NCI-H2227 (cell line): ENCODE data around the gene PCK1.
A peak's percentile ranks its signal among the peaks of the same experiment; 100 is the strongest.

Source experiments
- DNase-seq: peaks from one replicate; lab custom pipeline; 2025; ENCODE audit not compliant: unreplicated experiment; lab: John Stamatoyannopoulos, UW

Gene PCK1

DNA sequence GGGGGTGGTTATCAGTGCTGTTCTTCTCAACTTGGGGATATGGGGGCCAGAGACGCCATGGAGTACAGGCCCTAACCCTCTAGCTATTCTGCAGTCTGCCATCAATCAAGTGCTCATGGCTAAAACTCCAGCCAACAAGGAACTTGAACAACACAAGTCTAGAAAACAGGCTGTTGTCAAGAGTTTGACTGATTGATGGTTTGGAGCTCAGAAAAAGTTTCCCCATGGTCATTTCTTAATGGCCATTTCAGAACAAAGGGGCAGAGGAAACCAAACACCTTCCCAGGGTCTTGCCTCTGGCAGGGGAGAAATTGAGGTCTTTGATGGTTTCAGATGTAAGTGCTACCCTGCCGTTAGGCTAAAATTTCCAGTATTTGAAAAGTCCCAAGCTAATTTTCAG is 15.1 kb downstream of the PCK1 start:
- no peak for DNase-seq

DNA sequence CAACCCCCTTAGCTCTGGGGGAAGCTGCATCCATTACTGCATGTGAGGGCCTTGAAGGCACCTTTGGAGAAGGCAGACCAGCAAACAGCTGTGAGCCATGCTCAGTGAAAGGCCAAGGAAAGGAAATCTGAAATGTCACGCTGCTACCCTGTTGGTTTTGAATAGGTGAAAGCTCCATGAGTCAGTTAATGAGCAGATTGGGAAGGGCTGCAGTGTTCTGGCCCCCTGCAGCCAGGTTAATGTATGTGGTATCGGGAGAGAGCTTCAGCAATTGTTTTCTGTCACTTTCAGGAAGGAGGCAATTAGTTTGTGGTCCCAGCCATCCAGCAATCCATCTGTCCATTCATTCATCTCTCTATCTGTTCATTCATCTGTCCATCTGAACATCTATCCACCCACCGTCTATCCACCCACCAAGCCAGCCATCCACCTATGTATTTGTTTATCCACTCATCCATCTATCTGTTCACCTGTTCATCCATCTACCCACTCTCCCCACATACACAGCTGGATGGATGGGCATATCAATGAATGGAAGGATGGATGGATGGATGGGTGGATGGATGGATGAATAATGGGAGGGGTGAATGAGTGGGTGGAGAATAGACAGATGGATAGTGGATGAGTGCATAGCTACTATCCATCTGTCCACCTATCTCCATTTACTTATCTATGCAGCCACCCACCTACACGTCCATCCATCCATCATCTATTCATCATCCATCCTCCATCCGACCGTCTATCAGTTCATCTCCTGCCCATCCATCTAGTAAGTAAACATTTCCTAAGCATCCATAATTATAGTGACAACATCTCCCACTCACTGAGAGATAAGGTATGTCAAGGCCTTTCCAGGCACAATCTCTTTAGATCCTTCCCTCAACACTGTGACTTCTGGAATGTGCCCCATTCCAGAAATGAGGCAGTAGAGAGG is 16.0 kb downstream of the PCK1 start:
- no peak for DNase-seq

DNA sequence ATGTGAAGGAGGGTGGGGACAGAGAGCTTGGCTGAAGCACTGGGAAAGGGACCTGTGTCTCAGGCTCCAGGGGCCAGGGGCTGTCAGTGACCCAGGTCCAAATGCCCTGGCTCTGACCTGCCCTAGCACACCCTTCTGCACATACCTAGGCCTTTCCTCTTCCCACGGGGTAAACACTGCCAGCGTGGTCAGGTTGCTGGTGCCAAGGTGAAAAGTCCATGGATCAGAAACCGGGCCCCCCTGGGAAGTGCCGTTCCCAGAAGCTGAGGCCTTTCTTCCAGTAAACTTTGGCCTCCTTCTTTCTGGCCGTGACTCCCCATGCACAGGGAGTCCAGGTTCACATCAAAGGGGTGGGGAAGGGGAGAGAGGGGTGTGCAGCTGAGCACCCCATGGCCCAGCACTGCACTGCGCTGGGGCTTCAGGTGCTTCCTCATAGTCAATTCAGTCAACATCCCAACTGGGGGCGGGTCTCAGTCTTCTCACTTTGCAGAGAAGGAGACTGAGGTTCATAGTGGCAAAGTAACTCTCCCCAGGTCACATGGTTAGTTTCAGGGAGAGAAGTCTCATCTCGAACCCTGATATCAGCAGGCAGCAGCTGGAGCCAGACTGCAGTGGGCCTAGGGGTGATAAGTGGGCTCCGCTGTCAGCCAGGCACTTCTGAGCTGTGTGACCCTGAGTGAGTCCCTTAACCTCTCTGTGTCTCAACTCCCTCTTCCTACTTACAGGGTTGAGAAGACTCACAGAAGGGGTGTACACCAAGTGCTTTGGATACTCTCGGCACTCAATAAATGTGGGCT is 17.0 kb downstream of the PCK1 start:
- DNase-seq: no peak

DNA sequence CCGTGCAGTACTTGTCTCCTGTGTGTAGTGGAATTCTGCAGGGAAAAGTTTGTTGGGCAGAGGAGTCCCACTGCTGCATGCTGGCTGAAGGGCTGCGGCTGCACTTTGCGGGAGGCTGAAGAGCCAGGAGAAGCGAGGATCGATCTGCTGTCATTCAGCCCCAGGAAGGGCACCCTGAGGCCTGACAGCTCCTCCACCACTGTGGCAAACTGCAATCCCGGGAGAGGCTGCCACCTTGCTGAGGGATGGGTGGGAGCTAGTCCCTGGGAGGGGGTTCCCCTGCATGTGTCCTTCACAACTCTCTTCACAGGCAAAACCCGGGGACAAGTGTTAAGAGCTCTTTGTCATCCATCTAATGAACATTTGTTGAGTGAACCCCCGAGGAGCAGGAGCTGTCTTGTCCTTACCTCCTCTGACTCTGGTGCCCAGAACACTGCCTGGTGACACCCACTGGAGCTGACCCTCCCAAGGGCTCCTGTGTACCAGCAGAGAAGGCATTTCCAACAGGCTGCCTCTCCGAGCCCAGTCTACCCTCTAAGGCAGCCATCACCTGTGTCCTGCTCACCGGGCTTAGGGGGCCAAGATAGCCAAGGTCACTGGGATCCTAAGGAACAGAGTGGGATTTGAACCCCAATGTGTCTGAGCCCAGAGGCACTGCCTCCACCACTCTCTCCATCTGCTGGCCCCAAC is 17.7 kb downstream of the PCK1 start:
- DNase-seq: no peak

DNA sequence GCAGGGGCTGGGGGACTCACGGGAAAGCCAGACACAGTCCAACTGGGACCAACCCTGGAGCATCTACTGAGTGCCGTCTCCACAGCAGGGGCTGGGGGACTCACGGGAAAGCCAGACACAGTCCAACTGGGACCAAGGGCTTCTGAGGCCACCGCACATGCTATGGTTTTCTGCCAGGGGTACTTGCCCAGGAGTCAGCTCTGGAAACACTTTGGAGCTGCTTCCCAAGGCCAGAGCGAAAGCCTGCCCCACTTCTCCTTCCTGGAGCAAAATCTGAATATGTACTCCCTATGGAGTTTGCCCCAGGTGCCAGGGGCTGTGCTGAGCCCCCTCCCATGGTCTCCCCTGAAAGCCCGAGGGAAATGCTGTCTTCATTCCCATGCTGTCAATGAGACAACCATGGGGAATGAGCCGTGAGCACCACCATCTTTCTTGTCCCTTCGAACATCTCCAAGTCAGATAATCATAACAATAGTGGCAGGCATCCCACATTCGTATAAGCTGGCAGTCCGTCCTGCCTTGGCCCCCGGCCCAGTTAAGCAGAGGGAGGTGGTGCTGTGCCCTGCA is 18.5 kb downstream of the PCK1 start:
- no peak for DNase-seq

DNA sequence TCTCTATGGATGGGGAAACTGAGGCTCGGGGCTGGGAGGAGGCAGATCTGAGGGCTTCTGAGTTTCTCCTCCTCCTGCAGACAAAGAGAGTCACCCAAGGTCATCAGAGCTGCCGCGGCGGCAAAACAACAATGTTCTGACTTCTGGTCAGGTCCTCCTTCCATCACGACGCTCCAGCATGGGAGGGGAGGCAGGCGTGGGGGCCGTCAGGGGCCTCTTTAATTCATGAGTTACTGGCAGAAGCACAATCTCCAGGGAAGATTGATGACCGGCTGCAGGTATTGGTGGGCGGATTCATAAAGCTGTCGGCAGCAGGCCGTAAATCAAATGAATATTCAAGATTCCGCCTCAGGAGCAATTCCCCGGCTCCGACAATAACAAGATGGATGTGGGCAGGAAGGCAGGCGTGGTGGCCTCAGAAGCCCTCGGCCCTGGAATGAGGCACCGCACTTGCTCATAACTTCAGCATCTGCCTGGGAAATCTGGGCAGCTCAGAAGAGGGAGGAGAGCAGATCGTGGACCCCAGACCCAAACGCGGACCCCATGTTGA is 19.1 kb downstream of the PCK1 start:
- DNase-seq: peak; percentile 52

DNA sequence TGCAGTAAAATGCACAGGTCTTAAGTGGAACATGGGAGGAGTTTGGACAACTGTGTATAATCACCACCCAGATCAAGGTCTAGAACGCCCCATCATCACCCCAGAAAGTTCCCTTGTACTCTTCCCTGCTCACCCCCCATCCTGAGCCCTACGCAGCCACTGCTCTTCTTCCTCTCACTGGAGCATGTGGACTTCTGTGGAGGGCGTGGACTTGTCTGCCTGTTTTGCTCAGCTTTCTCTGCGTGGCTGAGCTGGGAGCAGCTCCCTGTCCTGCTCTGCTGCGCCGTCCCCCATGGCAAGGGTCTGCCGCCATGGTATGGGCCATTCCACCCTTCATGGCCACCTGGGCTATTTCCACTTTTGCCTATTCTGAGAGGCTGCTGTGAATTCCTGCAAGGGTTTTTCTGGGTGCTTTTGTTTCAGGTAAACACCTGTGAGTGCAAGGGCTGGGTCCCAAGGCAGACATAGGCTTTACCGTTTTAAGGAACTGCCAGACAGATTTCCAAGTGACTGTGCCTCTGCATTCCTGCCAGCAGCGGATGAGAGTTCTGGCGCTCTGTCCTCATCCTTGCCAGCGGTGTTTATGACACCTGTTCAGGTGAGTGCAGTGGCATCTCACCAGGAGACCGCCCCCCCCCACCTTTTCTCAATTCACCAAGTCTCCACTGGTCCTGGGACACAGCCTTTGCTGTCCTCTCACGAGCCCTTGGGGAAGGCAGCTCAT is 19.7 kb downstream of the PCK1 start:
- DNase-seq: no peak

DNA sequence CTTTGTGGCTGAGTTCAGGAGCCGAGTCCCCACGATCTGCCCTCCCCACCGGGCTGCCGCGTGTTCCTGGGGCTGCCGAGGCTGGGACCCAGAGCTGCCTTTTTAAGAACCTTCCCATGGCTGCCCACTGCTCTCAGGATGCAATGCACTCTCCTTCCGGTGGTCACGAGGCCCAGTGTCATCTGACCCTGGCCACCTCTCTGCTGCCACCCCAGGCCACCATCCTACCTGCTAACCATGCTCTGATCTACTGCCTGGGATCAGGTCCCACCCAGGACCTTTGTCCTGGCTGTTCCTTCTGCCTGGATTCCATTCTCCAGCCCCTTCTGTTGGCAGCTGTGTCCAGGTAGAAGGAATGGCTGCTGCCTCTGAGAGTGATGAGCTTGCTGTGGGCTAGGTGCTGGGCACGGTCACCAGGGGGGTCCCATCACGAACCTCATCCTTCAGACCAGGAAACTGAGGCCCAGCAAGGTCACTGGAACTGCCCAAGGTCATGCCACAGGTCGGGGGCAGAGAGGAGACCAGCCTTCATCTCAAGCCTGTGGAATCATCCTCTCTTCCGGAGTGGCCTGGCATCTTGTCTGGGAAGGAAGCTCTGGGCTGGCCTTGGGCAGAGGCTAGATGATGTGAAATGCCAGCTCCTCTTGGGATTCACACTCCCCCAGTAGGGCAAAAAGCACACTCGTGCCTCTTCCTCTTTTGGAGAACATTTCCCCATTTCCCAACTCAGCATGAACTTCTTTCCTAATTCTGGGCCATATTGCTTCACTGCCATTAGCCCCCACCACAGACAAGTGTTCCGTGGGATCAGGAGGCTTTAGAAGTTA is 20.5 kb downstream of the PCK1 start:
- no peak for DNase-seq

DNA sequence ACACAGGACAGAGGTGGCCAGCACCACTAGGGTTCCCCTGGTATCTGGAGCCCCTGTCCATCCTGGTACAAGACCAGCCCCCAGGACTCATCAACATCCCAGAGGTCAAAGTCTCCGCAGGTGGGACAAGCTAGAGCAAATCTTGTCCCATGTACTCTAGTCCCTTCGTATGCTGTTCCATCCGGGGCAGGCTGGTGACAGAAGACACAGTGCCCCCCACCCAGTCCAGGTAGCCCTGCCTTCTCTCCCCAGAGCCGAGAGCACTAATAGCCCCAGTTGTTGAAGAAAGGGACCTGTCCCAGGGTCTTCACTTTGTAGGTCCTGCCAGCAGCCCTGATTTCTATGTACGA is 21.1 kb downstream of the PCK1 start:
- no peak for DNase-seq

DNA sequence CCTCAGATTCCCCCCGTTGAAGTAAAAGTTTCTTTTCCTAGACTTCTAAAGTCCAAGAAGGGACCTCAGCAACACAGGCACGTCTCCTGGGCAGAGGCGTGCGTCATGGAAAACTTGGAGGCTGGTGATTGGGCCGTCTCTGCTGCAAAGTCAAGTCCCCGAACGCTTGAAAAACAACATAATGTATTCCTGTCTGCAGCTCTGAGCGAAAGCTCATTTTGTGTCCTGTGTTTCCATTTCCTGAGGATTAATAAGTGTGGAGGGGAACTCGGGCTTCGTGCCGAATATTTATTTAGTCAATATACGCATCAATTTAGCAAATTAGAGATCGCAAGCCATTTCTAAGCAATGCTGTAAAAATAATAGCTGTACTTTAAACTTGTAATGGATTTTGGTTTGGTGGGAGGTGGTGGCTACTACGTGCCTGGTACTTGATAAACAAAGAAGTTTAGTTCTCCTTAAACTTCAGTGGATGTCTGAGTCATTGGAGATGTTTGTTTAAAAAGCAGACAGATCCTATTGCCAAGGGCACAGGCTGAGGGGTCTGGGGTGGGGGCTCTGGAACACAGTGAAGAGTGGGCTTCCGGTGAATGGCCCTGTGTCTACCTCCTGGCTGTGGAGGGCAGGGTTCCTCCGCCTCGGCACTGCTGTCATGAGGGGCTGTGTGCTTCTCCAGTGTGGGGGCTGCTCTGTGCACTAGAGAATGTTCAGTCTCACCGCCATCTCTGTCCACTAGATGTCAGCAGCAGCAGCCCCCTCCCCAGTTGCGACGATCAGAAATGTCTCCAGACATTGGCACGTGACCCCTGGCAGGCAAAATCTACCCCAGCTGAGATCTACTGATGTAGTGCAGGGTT is 21.8 kb downstream of the PCK1 start:
- DNase-seq: peak; percentile 15

DNA sequence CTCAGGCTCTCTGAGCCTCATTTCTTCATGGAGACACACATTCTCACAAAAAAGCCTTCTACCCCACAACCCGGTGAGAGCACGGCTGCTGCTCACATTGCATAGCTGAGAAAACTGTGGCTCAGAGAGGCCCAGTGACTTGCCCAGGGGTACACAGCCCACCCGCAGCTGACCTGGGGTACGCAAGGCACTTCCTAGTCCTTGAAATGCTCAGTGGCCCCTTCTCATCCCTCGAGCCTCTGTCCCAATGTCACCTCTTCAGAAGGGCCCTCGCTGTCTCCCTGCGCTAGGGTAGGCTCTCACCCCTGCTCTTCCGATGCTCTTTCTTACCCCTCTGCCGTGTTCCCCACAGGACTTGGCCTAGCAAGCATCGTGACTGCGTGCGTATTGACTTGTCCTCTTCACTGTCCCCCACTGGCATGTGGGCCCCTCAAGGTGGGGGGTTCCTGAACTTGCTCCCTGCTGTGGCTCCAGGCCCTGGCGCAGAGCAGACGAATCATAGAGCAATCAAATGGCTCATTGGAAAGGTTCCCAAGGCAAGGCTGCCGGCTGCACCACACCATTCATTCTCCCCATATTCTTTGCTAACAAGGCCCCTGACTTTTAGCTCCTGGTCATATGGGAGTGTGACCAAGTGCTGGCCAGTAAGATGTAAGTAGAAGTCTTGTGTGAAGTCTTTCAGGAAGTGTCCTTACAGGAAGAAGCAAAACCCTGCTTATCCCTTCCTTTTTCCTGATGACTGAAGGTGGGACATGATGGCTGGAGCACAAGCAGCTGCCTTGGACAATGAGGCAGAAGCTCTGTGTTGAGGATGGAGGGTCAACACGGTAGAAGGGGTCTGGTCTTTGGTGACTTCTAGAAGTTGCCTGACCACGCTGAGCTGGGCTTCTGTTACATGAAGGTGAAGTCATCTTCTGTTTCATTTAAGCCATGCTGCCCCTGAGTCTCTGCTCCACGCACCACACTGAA is 22.7 kb downstream of the PCK1 start:
- no peak for DNase-seq

DNA sequence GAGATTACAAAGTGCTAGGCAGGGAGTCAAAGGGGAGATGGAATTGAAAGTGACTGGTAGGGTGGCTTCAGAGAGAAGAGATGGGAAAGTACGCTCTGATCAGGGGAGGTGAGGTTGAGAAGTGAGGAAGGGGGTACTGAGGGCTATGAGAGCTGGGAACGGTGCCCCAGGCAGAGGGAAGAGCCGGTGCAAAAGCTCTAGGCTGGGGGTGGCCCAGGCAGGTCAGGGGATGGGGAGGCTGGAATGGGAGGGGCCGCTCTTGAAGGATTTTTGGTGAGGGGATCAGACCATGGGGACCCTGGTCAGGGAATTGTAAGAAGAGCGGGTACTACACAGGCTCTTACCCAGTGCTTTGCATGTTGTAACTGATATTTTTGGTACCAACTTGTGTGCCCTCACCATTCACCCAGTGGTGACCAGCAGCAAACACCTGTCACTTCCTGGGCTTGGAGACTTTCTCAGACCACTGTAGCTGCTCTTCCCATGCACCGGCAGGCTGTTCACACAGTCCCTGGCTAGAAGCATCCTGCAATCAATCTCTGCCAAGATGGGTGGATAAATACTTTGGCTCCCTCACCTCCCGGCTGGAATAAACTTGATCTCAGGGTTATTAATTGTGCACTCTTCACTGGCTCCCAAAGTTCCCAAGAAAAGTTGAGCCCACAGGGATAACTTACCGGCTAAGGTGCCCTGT is 24.0 kb downstream of the PCK1 start:
- DNase-seq: no peak

DNA sequence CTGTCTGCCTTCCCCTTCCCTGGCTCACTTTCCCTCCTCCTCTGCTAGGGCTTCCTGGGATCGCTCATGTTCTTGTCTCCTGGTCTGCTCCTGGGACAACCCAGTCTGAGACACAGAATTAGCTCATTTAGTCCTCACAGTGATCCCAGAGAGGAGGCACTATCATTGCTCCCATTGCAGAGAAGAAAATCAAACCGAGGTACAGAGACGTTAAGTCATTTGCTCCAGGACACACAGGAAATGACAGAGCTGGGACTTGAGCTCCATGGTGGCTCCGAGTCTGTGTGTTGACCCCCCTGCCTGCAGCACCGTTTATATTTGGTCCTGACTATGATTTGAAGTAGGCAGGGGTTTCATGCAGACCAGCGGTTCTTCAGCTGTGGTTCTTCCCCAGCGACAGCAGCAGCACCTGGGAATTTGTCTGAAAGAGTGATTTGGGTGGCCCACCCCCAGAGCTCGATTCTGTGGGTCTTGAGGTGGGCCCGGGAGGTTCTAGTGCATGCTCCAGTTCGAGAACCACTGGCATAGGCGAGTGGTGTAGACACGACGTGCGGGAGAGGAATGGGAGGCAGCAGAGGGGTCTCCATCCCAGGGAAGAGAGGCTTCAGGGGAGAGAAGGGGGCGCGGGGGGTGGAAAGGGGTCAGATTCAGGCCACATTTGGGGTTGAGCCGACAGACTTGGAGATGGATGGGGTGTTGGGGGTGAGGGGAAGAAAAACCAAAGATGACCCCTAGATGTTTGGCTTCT is 24.7 kb downstream of the PCK1 start:
- no peak for DNase-seq

DNA sequence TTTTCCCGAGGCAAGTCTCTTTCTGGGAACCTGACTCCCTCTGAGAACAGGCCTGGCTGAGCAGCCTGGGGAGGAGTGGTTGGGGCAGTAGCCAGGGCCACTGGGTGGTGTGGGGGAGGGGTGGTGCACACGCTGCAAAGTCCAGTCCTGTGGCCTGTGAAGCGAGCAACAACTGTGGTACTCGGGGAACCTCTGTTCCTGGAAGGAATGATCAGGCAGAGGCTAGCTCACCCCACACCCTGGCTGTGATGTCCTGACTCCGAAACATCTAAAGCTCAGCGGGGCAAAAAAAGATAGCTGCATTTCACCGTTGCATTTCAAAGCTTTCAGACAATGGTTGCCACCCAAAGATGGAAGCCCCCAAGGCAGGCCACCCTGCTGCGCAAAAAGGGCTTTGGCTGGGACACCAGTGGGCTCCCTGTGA is 25.5 kb downstream of the PCK1 start:
- no peak for DNase-seq

DNA sequence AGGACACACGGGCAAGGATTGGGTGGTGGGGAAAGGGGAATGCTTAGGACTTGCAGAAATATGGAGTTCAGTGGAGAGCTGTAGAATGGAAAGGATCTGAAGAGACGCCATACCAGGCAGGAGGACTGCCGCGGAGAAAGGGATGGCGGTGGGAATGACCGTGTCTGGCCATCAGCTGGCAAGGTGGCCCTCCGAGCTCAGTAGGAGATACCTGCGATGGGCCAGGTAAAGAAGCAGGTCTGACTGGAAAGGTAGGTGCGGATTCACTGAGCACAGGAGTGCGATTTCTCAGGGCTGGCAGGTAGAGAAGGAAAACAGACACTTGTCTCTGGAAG is 26.0 kb downstream of the PCK1 start:
- no peak for DNase-seq

DNA sequence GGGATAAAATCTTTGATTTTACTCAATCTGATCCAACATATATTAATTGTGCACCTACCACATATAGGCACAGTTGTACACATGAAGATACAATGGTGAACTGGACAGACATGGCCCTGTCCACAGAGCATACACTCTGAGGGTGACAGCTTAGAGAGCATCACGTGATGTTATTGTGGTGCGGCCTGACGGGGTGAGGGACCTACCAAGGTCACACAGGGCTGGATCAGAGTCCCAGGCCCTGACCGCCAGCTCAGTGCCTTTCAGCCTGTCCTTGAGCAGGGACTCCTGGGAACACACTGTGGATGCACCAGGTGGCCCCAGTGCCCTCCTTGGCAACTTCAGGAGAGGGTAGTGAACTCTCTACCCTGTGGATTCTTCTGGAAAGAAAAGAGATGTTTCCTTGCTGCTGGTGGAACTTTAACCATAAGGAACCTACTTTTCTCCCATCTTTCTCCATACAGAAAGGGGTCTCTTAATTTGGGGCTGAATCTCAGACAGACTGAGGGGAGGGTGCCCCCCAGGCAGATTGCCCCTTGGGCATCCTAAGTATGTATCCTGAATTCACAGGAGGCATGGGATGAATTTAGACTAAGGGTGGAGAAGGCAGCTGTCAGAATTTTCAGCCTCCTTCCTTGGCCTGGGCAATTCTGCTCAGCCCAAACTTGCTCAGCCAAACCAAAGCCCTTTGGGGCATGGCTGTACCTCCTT is 26.5 kb downstream of the PCK1 start:
- no peak for DNase-seq
